Breast epithelium (tissue), 4 donors: ENCODE data around the gene FBN1. TPM values are rescaled to one million over a fixed set of nuclear protein-coding genes. Genes with fewer than 3 reads are reported as not detected.

ENCODE experiments used
- DNase-seq, 2 donors: peaks; one replicate each; pipeline ENCODE4 v3.0.0-alpha.2; 2019; ENCODE audit warnings: low spot score in 2 of 2
- H3K27ac ChIP-seq, 2 donors: fragments of 200-600 bp; sonication (generic) in 1 of 2; one replicate each; pipeline ENCODE4 v1.5.1; 2016 to 2019; ENCODE audit warnings: mild to moderate bottlenecking in 1 of 2
- H3K27me3 ChIP-seq, 2 donors: fragments of 200-600 bp; sonication (generic) in 1 of 2; one replicate each; pipeline versions ENCODE4 v1.5.1 to v1.6.0; 2017 to 2019; ENCODE audit warnings: control low read depth in 1 of 2, mild to moderate bottlenecking in 1 of 2
- H3K36me3 ChIP-seq: fragments of 200-600 bp; one replicate; pipeline ENCODE4 v1.5.1; 2019
- H3K4me1 ChIP-seq, 2 donors: fragments of 200-600 bp; sonication (generic); one replicate each; pipeline ENCODE4 v1.5.1; 2016 to 2019; ENCODE audit warnings: control low read depth in 1 of 2
- H3K4me3 ChIP-seq, 3 donors: fragments of 200-600 bp; sonication (generic); 1 replicate in 2 of 3; 2 replicates in 1 of 3; pipeline ENCODE4 v1.5.1; 2016 to 2019; ENCODE audit warnings: mild to moderate bottlenecking in 3 of 3, moderate library complexity in 2 of 3
- H3K9me3 ChIP-seq, 2 donors: fragments of 200-600 bp; sonication (generic) in 1 of 2; one replicate each; pipeline ENCODE4 v1.5.1; 2016 to 2019; ENCODE audit warnings: control low read depth in 1 of 2
- POLR2A ChIP-seq: fragments of 450-650 bp; IDR thresholded peaks from one replicate; pipeline ENCODE4 v1.6.1; 2016; ENCODE audit warnings: antibody characterized with exemption, mild to moderate bottlenecking, moderate library complexity
- POLR2AphosphoS5 ChIP-seq, 3 donors: sonication (generic); formaldehyde crosslinking; IDR thresholded peaks; one replicate each; pipeline ENCODE4 v1.6.1; 2017; ENCODE audit warnings: antibody characterized with exemption in 3 of 3
- intact Hi-C: fragments of 100-400 bp; cut with DNase I; formaldehyde crosslinking; loops from one replicate; pipeline ENCODE4 v1.15.1; 2023; ENCODE audit warnings: low total_unique reads
- total RNA-seq, 3 donors: library from RNA; depleted of rRNA; stranded (reverse); fragments of >200 nt; gene quantifications; one replicate each; pipeline ENCODE4 v1.1.0, GENCODE V29; 2016
- TF ChIP-seq, protein P1 (sequence below), 3 donors: fragments of 450-650 bp; IDR thresholded peaks; one replicate each; pipeline ENCODE4 v1.5.1; 2016 to 2017; ENCODE audit warnings: antibody characterized with exemption in 3 of 3, mild to moderate bottlenecking in 3 of 3, moderate library complexity in 3 of 3

Gene FBN1
- total RNA-seq, 3 donors from 2014 or later = 38.5 to 210 (median 83.2) TPM

- no peak for DNase-seq
- no peaks in the 10 kb centered on the region for H3K36me3 ChIP-seq
- H3K27ac ChIP-seq = peak overlapping the region in 1 of 2 donors; percentile 9
- intact Hi-C loops = no loop called here
- H3K27me3 ChIP-seq = no peaks in the 10 kb centered on the region
- no peak overlapping the region for H3K4me3 ChIP-seq
- TF ChIP-seq, protein P1, sequence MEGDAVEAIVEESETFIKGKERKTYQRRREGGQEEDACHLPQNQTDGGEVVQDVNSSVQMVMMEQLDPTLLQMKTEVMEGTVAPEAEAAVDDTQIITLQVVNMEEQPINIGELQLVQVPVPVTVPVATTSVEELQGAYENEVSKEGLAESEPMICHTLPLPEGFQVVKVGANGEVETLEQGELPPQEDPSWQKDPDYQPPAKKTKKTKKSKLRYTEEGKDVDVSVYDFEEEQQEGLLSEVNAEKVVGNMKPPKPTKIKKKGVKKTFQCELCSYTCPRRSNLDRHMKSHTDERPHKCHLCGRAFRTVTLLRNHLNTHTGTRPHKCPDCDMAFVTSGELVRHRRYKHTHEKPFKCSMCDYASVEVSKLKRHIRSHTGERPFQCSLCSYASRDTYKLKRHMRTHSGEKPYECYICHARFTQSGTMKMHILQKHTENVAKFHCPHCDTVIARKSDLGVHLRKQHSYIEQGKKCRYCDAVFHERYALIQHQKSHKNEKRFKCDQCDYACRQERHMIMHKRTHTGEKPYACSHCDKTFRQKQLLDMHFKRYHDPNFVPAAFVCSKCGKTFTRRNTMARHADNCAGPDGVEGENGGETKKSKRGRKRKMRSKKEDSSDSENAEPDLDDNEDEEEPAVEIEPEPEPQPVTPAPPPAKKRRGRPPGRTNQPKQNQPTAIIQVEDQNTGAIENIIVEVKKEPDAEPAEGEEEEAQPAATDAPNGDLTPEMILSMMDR (IDR thresholded peaks at IDR 0.05) = no peak
- no peak for TF ChIP-seq POLR2AphosphoS5 (IDR thresholded peaks at IDR 0.05)
- TF ChIP-seq POLR2A = no peak
- H3K4me1 ChIP-seq = no peaks in the 10 kb centered on the region
- no peaks in the 10 kb centered on the region for H3K9me3 ChIP-seq
Measured at GRCh38 chr15:48601095-48601494, 44.4 kb downstream of the FBN1 start.

GRCh38 chr15:48596841-48597240 lies 48.7 kb downstream of the FBN1 start:
- Histone ChIP-seq H3K27me3 (no peaks in the 10 kb centered on the region), H3K4me3 (no peak overlapping the region), H3K27ac (no peak overlapping the region), H3K4me1 (no peaks in the 10 kb centered on the region), H3K36me3 (no peaks in the 10 kb centered on the region), H3K9me3 (no peaks in the 10 kb centered on the region)
- intact Hi-C loops = no loop called here
- no peak for DNase-seq
- no peak for TF ChIP-seq POLR2AphosphoS5 (IDR thresholded peaks at IDR 0.05)
- no peak for TF ChIP-seq POLR2A
- TF ChIP-seq, protein P1 (IDR thresholded peaks at IDR 0.05) = no peak

DNA sequence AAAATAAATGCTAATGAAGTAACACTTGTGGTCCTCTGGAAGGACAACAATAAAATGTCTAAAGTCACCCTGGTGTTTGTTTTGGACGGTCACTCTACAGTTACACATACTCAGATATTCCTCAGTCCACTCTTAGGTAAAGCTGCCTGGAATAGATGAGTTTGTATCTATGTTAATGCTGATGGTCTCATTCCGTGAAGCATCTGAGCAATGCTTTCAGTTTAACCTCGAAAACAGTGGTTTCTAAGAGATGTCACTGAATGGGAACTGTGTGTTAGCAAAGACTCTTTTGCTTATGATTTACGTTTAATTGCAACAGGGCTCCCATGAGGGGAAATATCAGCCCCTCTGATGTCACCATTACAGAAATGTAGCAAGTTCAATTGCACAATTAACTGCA lies 49.1 kb downstream of the FBN1 start:
- TF ChIP-seq POLR2AphosphoS5 (IDR thresholded peaks at IDR 0.05) = no peak
- TF ChIP-seq, protein P1 (IDR thresholded peaks at IDR 0.05) = no peak
- no peak for TF ChIP-seq POLR2A
- no peak overlapping the region for H3K4me3 ChIP-seq
- intact Hi-C loops = no loop called here
- H3K27ac ChIP-seq = no peak overlapping the region
- H3K9me3 ChIP-seq = no peaks in the 10 kb centered on the region
- no peaks in the 10 kb centered on the region for H3K36me3 ChIP-seq
- no peaks in the 10 kb centered on the region for H3K4me1 ChIP-seq
- no peak for DNase-seq
- H3K27me3 ChIP-seq = no peaks in the 10 kb centered on the region

GRCh38 chr15:48595981-48596380 lies 49.5 kb downstream of the FBN1 start:
- no peak for DNase-seq
- no peaks in the 10 kb centered on the region for H3K9me3 ChIP-seq
- no peaks in the 10 kb centered on the region for H3K4me1 ChIP-seq
- H3K27ac ChIP-seq = no peak overlapping the region
- H3K27me3 ChIP-seq = no peaks in the 10 kb centered on the region
- TF ChIP-seq, protein P1 (IDR thresholded peaks at IDR 0.05) = no peak
- no peak for TF ChIP-seq POLR2A
- TF ChIP-seq POLR2AphosphoS5 (IDR thresholded peaks at IDR 0.05) = no peak
- no peak overlapping the region for H3K4me3 ChIP-seq
- H3K36me3 ChIP-seq = no peaks in the 10 kb centered on the region
- intact Hi-C loops = no loop called here

- intact Hi-C loops = no loop called here
- H3K36me3 ChIP-seq = no peaks in the 10 kb centered on the region
- no peaks in the 10 kb centered on the region for H3K9me3 ChIP-seq
- DNase-seq = no peak
- no peaks in the 10 kb centered on the region for H3K4me1 ChIP-seq
- no peaks in the 10 kb centered on the region for H3K27me3 ChIP-seq
- H3K27ac ChIP-seq = no peak overlapping the region
- TF ChIP-seq, protein P1 (IDR thresholded peaks at IDR 0.05) = no peak
- TF ChIP-seq POLR2A (no peak), POLR2AphosphoS5 (IDR thresholded peaks at IDR 0.05) (no peak)
- no peak overlapping the region for H3K4me3 ChIP-seq
Measured at GRCh38 chr15:48592933-48593332, 52.6 kb downstream of the FBN1 start.
